PC-9 (cell line): ENCODE measurements around the gene FGF23. TPM values are rescaled to one million over a fixed set of nuclear protein-coding genes. Genes with fewer than 3 reads are reported as not detected.

Experiments used
- BruUV-seq: library from RNA; stranded (reverse); fragments of 400-500 nt; replicated peaks from 2 replicates; lab custom pipeline; 2021; lab: Mats Ljungman, UMichigan
- CTCF ChIA-PET: fragments of 300-600 bp; sonication (Branson Sonifier 250); formaldehyde crosslinking; loops from one replicate; lab custom pipeline; 2022; ENCODE audit warnings: antibody characterized with exemption; lab: Charles Lee
- POLR2A ChIA-PET: fragments of 300-600 bp; sonication (Branson Sonifier 250); formaldehyde crosslinking; loops from one replicate; lab custom pipeline; 2022; ENCODE audit warnings: antibody characterized with exemption; ENCODE audit not compliant: unreplicated experiment; lab: Charles Lee
- DNase-seq, 2 experiments: peaks; one replicate each; pipeline versions ENCODE4 v3.0.0 to v3.0.0-alpha.2; 2015 to 2022; ENCODE audit warnings: mixed read lengths in 1 of 2
- H2AFZ ChIP-seq: fragments of 200-600 bp; sonication (generic); 2 replicates; pipeline ENCODE4 v1.8.1; 2017; ENCODE audit warnings: antibody characterized with exemption
- H3F3A ChIP-seq: fragments of 200-600 bp; sonication (generic); 2 replicates; pipeline ENCODE4 v1.8.1; 2017; ENCODE audit warnings: antibody characterized with exemption, mild to moderate bottlenecking, low read depth; ENCODE audit not compliant: insufficient read depth
- H3K27ac ChIP-seq: fragments of 200-600 bp; sonication (generic); 2 replicates; pipeline ENCODE4 v1.6.1; 2016; ENCODE audit warnings: mixed run types
- H3K27me3 ChIP-seq: fragments of 200-600 bp; sonication (generic); 2 replicates; pipeline ENCODE4 v1.6.1; 2016; ENCODE audit warnings: low read depth, mixed run types; ENCODE audit not compliant: insufficient read depth
- H3K36me3 ChIP-seq: fragments of 200-600 bp; sonication (generic); 2 replicates; pipeline ENCODE4 v1.6.1; 2016; ENCODE audit warnings: low read depth, mixed run types
- H3K4me1 ChIP-seq: fragments of 200-600 bp; sonication (generic); replicated peaks from 2 replicates; pipeline ENCODE4 v1.6.1; 2016; ENCODE audit warnings: mixed run types; ENCODE audit not compliant: insufficient read depth
- H3K4me2 ChIP-seq: fragments of 200-600 bp; sonication (generic); 2 replicates; pipeline ENCODE4 v1.6.1; 2017; ENCODE audit warnings: mixed run types
- H3K4me3 ChIP-seq: fragments of 200-600 bp; sonication (generic); 2 replicates; pipeline ENCODE4 v1.6.1; 2016; ENCODE audit warnings: mixed run types
- H3K79me2 ChIP-seq: fragments of 200-600 bp; sonication (generic); 2 replicates; pipeline ENCODE4 v1.6.1; 2017; ENCODE audit warnings: low read depth, mixed run types
- H3K9me2 ChIP-seq: fragments of 200-600 bp; sonication (generic); 2 replicates; pipeline ENCODE4 v1.8.1; 2017; ENCODE audit warnings: mild to moderate bottlenecking; ENCODE audit not compliant: insufficient read depth
- H3K9me3 ChIP-seq: fragments of 200-600 bp; sonication (generic); 2 replicates; pipeline ENCODE4 v1.8.1; 2016; ENCODE audit warnings: low read depth; ENCODE audit not compliant: insufficient read depth
- H4K20me1 ChIP-seq: fragments of 200-600 bp; sonication (generic); 2 replicates; pipeline ENCODE4 v1.8.1; 2017; ENCODE audit not compliant: insufficient read depth
- EZH2 ChIP-seq: fragments of 200-600 bp; sonication (generic); IDR thresholded peaks from 2 replicates; pipeline ENCODE4 v1.8.0; 2017; ENCODE audit warnings: antibody characterized with exemption, low read depth
- intact Hi-C: fragments of 100-400 bp; cut with micrococcal nuclease; formaldehyde crosslinking; loops from one replicate; pipeline ENCODE4 v1.10.0; 2022; ENCODE audit not compliant: unreplicated experiment
- total RNA-seq: library from RNA; stranded (reverse); gene quantifications from 2 replicates; pipeline ENCODE4 v1.2.3, GENCODE V29; 2021
- TF ChIP-seq, protein P1 (sequence below): fragments of 200-600 bp; sonication (generic); conservative IDR thresholded peaks from 2 replicates; pipeline ENCODE4 v1.6.1; 2017; ENCODE audit warnings: mixed run types, antibody characterized with exemption, mild to moderate bottlenecking, moderate library complexity

Gene FGF23
- total RNA-seq, 1 experiment from 2014 or later = not detected

GRCh38 chr12:4387607-4388006, 8.1 kb upstream of the FGF23 start:
- intact Hi-C loops = no loop called here
- Histone ChIP-seq H2AFZ (no peak overlapping the region), H3K9me2 (no peaks in the 10 kb centered on the region), H3K27me3 (peaks cover 85% of the 10 kb centered on the region), H3K4me1 (no peaks in the 10 kb centered on the region), H3F3A (no peaks in the 10 kb centered on the region), H3K36me3 (no peaks in the 10 kb centered on the region), H3K79me2 (no peaks in the 10 kb centered on the region), H4K20me1 (0 out of 2 replicates have a peak, but pooled peaks cover under 1% of the 10 kb centered on the region), H3K4me3 (no peak overlapping the region), H3K9me3 (no peaks in the 10 kb centered on the region), H3K4me2 (no peak overlapping the region), H3K27ac (no peak overlapping the region)
- TF ChIP-seq, protein P1, sequence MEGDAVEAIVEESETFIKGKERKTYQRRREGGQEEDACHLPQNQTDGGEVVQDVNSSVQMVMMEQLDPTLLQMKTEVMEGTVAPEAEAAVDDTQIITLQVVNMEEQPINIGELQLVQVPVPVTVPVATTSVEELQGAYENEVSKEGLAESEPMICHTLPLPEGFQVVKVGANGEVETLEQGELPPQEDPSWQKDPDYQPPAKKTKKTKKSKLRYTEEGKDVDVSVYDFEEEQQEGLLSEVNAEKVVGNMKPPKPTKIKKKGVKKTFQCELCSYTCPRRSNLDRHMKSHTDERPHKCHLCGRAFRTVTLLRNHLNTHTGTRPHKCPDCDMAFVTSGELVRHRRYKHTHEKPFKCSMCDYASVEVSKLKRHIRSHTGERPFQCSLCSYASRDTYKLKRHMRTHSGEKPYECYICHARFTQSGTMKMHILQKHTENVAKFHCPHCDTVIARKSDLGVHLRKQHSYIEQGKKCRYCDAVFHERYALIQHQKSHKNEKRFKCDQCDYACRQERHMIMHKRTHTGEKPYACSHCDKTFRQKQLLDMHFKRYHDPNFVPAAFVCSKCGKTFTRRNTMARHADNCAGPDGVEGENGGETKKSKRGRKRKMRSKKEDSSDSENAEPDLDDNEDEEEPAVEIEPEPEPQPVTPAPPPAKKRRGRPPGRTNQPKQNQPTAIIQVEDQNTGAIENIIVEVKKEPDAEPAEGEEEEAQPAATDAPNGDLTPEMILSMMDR = no peak
- no peak for TF ChIP-seq EZH2
- DNase-seq = no peak
- ChIA-PET CTCF (no interaction called here), POLR2A (no interaction called here)
- BruUV-seq = no TSS peak

- Histone ChIP-seq H3K79me2 (no peaks in the 10 kb centered on the region), H4K20me1 (no peaks in the 10 kb centered on the region), H3F3A (no peaks in the 10 kb centered on the region), H3K4me3 (no peak overlapping the region), H3K9me2 (no peaks in the 10 kb centered on the region), H3K27me3 (peaks cover 85% of the 10 kb centered on the region), H3K4me1 (no peaks in the 10 kb centered on the region), H3K4me2 (no peak overlapping the region), H3K9me3 (no peaks in the 10 kb centered on the region), H2AFZ (no peak overlapping the region), H3K27ac (no peak overlapping the region), H3K36me3 (no peaks in the 10 kb centered on the region)
- BruUV-seq = no TSS peak
- no peak for DNase-seq
- intact Hi-C loops = no loop called here
- ChIA-PET POLR2A (no interaction called here), CTCF (interaction anchor here (0.6 kb wide), 1 partner anchor 155 kb away, joined by 3 read pairs; no protein-coding TSS in a partner anchor)
- TF ChIP-seq, protein P1 = no peak
- TF ChIP-seq EZH2 = no peak
These were observed 7.3 kb upstream of the FGF23 start for GRCh38 chr12:4386801-4387200.

DNA sequence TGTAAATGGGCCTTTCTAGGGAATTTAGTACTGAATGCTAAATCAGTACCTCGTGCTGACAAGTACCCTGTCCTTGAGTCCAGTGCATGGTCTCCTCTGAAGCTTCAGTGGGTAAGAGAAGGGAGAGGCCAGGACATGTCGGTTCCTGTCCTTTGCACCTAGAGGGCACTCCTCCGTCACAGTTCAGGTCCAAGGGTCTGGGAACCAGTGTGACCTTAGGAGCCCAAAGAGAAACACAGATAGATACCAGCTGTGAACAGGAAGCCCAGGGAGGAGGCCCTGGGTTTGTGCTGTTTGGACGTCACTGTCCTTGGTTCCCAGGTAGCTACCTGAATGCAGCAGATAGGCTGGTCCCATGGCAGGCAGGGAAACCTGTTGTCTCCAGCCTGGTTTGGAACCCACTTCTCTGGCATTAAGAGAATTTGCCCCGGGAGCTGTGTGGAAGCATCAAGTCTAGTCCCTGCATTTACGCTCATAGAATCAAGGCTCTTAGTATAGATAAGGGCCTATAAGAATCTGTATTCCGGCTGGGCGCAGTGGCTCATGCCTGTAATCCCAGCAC, 3.9 kb upstream of the FGF23 start:
- no peaks in the 10 kb centered on the region for H3K4me1 ChIP-seq
- H3F3A ChIP-seq = no peaks in the 10 kb centered on the region
- no peaks in the 10 kb centered on the region for H3K79me2 ChIP-seq
- no peak overlapping the region for H3K4me2 ChIP-seq
- intact Hi-C loops = no loop called here
- no peaks in the 10 kb centered on the region for H3K9me2 ChIP-seq
- BruUV-seq = no TSS peak
- no peaks in the 10 kb centered on the region for H3K9me3 ChIP-seq
- no peak overlapping the region for H3K4me3 ChIP-seq
- peaks cover 89% of the 10 kb centered on the region for H3K27me3 ChIP-seq
- no peak for TF ChIP-seq EZH2
- TF ChIP-seq, protein P1 = no peak
- no peaks in the 10 kb centered on the region for H3K36me3 ChIP-seq
- no peak for DNase-seq
- H3K27ac ChIP-seq = no peak overlapping the region
- ChIA-PET CTCF (no interaction called here), POLR2A (no interaction called here)
- no peaks in the 10 kb centered on the region for H4K20me1 ChIP-seq
- H2AFZ ChIP-seq = no peak overlapping the region
